HG02885 (cell line): ENCODE results near the gene ZNF879.

Experiments used
- ATAC-seq: cut with Tn5 transposase; IDR thresholded peaks from one replicate; pipeline ENCODE4 v1.9.1; 2021; ENCODE audit warnings: mild to moderate bottlenecking; ENCODE audit not compliant: unreplicated experiment, poor library complexity

Gene ZNF879

DNA sequence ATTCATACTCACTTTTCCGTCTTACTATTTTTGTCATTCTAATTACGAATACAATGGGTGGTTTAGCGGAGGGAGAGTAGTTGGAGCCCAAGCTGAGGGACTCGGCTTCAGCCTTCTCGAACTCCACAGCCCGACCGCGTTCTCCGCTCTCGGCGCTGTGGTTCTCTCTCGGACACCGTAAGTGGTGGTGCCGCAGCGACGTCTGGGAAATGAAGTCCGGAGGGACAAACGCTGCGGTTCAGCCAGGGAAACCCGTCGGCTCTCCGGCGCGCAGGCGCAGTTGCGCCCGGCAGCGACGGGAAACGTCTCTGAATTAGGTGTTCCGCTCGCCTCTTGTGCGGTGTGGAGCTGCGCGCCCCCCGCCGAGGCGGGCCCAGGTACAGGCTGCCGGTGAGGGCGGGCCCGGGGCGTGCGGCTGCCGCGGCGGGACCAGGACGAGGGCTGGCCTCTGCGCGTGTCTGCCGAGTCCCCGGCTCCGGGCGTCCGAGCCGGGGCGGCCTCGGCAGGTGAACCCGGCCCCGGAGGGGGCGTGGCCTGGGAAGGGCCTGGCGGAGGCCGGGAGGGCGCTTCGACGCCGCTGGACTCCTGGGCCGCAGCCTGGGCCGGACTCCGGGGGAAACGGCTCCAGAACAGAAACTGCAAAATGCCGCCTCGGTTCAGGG, at the start of gene ZNF879:
Gene ZNF879 (plus strand): TSS at position 277 of the 662 bp plus-strand sequence. CDS start 1,201 bp downstream, outside the sequence.
- ATAC-seq = peak; percentile 86

- ATAC-seq = no peak
Observed at GRCh38 chr5:178981381-178981780, 42.2 kb upstream of the ZNF879 start.

DNA sequence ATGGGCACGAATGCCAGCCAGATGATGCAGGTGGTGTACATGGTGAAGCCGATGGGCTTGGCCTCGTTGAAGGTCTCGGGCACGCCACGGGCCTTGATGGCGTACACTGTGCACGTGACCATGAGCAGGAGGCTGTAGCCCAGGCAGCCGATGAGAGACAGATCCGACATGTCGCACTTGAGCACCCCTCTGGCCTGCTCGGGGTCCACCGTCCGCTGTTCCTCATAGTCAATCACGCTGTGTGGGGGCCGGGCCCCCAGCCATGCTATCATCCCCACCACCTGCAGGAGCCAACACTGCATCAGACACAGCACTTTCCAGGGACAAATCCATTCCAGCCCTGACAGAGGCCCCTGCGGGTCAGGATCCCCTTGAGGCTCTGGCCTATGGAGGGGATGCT, 40.7 kb upstream of the ZNF879 start:
- ATAC-seq = no peak

- ATAC-seq = no peak
Observed at GRCh38 chr5:178983728-178984127, 39.9 kb upstream of the ZNF879 start.

- ATAC-seq = no peak
Observed at GRCh38 chr5:178984145-178985072, 39.2 kb upstream of the ZNF879 start.

- no peak for ATAC-seq
Observed at GRCh38 chr5:178986326-178986960, 37.2 kb upstream of the ZNF879 start.

- ATAC-seq = no peak
Observed at GRCh38 chr5:178988436-178989220, 35.0 kb upstream of the ZNF879 start.

DNA sequence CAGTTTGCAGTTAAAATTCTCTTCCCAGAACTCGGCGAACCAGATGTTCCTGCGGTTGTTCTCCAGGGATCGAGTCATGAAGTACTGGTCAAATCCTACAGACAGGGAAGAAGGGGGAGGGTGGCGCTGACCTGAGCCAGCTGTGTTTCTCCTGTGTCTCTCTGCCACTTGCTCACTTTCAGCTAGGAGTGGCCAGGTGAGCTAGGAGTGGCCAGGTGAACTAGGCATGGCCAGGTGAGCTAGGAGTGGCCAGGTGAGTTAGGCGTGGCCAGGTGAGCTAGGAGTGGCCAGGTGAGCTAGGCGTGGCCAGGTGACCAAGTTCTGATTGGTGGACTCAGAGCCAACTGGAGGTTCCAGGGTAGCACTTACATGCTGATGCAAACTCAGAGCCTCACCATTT, 34.3 kb upstream of the ZNF879 start:
- no peak for ATAC-seq

DNA sequence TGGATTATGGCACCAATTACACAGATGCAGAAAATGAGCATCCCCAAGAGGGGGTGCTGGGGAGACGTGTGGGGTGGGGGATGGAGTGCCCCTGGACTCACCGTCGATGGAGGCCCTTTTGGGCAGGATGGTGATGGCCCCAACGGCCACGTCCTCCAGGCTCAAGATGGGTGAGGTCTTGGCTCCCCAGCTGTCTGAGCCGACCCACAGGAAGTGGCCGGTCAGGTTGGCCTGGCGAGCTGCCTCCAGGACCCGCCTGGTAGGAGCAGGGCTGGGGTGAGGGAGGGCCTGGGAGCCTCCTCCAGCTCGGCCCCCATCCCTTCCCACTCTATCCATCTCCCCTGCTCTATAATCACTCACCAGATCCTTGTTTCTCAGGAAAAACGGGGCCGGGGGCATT, 33.1 kb upstream of the ZNF879 start:
- ATAC-seq = no peak

GRCh38 chr5:178991190-178992145, 32.1 kb upstream of the ZNF879 start:
- no peak for ATAC-seq

DNA sequence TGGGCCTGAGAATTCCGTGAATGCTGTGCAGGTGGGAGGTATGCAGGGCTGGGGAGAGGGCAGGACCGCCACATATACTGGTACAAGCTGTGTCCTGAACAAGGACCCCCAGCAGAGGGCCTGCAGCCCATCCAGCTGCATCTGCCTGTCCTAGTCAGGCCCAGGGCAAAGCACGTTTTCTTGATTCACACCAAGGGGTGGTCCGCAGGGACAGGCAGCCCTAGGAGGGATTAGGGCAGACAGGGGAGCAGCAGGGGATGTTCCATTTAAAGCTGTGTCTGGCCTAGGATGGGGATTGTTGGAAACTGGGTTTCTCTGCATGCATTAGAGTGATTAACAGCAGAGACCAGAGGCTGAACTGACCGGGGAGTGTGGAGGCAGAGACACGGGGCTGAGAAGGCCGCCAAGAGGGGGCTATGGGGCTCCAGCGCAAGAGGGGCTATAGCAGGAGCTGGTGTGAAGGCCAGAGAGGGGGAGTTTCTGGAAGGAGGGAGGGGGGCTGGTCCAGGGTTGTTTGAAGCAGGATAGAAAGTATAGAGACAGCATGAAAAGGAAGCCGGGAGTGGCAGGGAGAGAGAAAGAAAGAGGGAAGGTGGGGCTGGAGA, 31.2 kb upstream of the ZNF879 start:
- ATAC-seq = no peak

GRCh38 chr5:178993236-178993765, 30.3 kb upstream of the ZNF879 start:
- ATAC-seq = no peak

GRCh38 chr5:178993955-178994579, 29.5 kb upstream of the ZNF879 start:
- no peak for ATAC-seq

- ATAC-seq = no peak
Observed at GRCh38 chr5:178994580-178995340, 28.8 kb upstream of the ZNF879 start, which contains the start of gene GRM6. Gene GRM6, minus strand, starts transcription at chr5:178995320. Its CDS starts 376 bp downstream, at chr5:178994944.

DNA sequence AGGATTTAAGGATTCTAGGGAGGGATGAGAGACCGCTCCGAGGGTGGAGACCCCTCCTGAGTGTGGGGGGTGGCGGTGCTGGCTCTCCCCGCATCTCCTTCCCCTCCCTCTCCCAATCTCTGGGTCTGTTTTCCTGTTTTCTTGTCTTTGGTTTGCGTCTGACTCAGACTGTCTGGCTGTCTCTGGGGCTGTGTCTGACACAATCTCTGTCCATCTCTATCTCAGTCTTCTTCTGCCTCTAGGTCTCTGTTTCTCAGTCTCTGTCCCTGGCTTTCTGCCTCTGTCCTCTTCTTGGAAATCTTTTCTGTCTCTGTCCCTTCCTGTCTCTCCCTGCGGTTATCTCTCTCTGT, 28.3 kb upstream of the ZNF879 start:
- no peak for ATAC-seq

DNA sequence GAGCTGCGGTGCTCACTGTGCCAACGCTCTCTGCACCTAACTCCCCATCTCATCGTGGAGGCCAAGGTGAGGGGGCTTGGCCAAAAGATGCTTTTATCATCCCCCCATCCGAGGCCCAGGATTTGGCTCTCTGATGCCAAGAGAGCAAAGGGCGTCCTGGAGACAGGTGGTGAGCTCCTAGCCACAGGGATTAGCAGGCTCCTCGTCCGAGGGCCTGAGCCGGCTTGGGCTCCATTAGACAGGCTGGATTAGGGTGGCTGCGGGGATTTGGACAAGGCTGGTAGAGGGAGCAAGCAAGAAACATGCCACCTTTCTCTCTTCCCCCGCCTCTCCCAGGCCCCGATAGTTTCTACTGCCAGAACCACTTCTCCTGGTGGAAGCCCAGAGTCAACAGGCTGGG, 27.4 kb upstream of the ZNF879 start:
- no peak for ATAC-seq

DNA sequence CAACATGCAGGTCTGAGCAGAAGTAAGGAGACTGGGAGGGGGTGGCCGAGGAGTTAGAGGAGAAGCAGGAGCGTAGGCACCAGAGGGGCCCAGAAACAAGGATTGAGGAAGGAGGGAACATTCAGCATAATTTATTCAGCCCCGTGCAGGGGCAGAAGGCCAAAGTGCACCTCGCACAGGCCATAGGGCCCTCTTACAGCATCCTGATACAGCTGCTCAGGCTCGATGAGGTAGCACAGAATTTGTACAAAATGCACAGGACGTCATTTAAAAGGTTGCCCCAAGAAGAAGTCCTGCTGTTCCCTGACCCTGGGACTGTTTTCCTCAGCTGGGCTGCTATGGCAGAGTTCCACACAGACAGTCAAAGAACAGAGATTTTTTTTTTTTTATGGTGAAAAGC, 26.4 kb upstream of the ZNF879 start:
- ATAC-seq = no peak
